Measurements from ENCODE around the gene MYLK. TPM values are rescaled to one million over a fixed set of nuclear protein-coding genes. Genes with fewer than 3 reads are reported as not detected.

MYLK gene
- total RNA-seq, 1 experiment from 2014 or later: 20.5 TPM

GRCh38 chr3:123792473-123793201 lies 91.5 kb downstream of the MYLK start:
- DNase-seq (ENCODE audit: low spot score): peak; percentile 65

GRCh38 chr3:123791898-123792297 lies 92.2 kb downstream of the MYLK start:
- DNase-seq (ENCODE audit: low spot score): no peak

- no peak for DNase-seq (ENCODE audit: low spot score)
Observed at GRCh38 chr3:123791417-123791816, 92.7 kb downstream of the MYLK start.

GRCh38 chr3:123791073-123791370 lies 93.1 kb downstream of the MYLK start:
- no peak for DNase-seq (ENCODE audit: low spot score)

- DNase-seq (ENCODE audit: low spot score): no peak
Observed at GRCh38 chr3:123790254-123791072, 93.7 kb downstream of the MYLK start.

GRCh38 chr3:123789760-123790159 lies 94.4 kb downstream of the MYLK start:
- DNase-seq (ENCODE audit: low spot score): peak; percentile 58

GRCh38 chr3:123789160-123789559 lies 95.0 kb downstream of the MYLK start:
- DNase-seq (ENCODE audit: low spot score): no peak

- no peak for DNase-seq (ENCODE audit: low spot score)
Observed at GRCh38 chr3:123788710-123789109, 95.4 kb downstream of the MYLK start.

GRCh38 chr3:123787133-123787532 lies 97.0 kb downstream of the MYLK start:
- no peak for DNase-seq (ENCODE audit: low spot score)

- DNase-seq (ENCODE audit: low spot score): no peak
Observed at GRCh38 chr3:123785602-123786001, 98.5 kb downstream of the MYLK start.

GRCh38 chr3:123783811-123784210 lies 100.3 kb downstream of the MYLK start:
- peak; percentile 65 for DNase-seq (ENCODE audit: low spot score)

- peak; percentile 44 for DNase-seq (ENCODE audit: low spot score)
Observed at GRCh38 chr3:123783050-123783689, 101.0 kb downstream of the MYLK start.

- DNase-seq (ENCODE audit: low spot score): no peak
Observed at GRCh38 chr3:123782488-123782887, 101.6 kb downstream of the MYLK start.

- DNase-seq (ENCODE audit: low spot score): no peak
Observed at GRCh38 chr3:123781571-123782275, 102.4 kb downstream of the MYLK start.

GRCh38 chr3:123781138-123781537 lies 103.0 kb downstream of the MYLK start:
- no peak for DNase-seq (ENCODE audit: low spot score)

- no peak for DNase-seq (ENCODE audit: low spot score)
Observed at GRCh38 chr3:123780656-123781055, 103.5 kb downstream of the MYLK start.

- no peak for DNase-seq (ENCODE audit: low spot score)
Observed at GRCh38 chr3:123779655-123780231, 104.4 kb downstream of the MYLK start.

GRCh38 chr3:123778991-123779622 lies 105.0 kb downstream of the MYLK start:
- DNase-seq (ENCODE audit: low spot score): no peak

GRCh38 chr3:123778525-123778924 lies 105.6 kb downstream of the MYLK start:
- no peak for DNase-seq (ENCODE audit: low spot score)

GRCh38 chr3:123776071-123776782 lies 107.9 kb downstream of the MYLK start:
- DNase-seq (ENCODE audit: low spot score): no peak
